Measurements from ENCODE around the gene SPARC.
"Not testable (repeated sequence)": the region's sequence is repeated elsewhere in the genome, so short reads cannot be mapped to it uniquely, and the experiment has no call there.

Gene SPARC, protein sequence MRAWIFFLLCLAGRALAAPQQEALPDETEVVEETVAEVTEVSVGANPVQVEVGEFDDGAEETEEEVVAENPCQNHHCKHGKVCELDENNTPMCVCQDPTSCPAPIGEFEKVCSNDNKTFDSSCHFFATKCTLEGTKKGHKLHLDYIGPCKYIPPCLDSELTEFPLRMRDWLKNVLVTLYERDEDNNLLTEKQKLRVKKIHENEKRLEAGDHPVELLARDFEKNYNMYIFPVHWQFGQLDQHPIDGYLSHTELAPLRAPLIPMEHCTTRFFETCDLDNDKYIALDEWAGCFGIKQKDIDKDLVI

DNA sequence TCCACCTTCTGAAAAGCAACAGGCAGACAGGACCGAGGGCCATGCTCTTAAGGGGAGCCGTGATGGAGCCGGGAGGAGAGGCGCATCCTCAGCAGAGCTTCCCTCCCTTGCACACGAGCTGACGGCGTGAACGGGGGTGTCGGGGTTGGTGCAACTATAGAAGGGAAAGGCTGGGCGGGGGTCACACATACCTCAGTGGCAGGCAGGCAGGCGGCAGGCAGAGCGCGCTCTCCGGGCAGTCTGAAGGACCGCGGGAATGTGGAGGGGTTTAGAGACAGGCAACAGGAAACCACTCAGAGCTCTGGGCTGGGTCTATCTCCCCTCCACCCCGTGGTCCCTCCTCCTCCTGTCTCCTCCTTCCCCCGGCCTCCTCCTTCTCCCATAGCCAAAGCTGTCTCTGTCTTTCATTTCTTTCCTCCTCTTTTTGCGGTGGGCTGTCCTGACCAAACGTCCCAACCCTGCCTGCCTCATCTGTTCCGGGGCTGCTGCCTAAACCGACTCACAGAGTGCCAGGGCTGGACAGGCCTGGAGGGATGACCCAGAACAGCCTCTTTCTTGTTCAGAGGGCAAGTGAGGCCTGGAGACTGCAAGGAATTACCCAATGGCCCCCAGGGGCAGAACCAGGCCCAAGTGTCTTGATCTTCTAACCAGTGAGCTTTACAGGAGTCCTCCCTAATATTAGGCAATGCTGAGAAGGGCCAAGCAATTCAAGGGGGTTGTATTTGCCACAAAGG, at the start of gene SPARC:
TSS of gene SPARC (minus strand) at position 242 of the 734 bp plus-strand sequence. CDS start 10,727 bp downstream, outside the sequence.
- DNase-seq: peak; percentile 3

DNA sequence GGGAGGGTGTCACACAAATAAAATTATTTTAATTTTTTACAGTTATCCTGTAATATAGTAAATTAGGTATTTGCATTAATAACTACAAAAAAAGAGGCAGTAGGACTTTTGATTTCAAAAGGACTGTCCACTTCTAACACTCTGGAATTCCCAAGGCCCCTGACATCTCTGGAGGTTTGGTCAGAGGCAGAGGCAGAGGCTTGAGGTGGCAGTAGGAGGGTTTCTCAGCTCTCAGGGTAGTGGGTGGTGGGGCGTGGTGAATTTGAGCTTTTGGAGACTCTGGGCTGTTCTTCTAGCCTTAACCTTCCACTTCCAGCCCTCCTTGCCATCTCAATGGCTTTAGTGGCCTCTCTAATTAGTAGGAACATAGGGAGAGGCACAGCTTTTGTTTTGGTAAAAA, 48.9 kb upstream of the SPARC start:
- DNase-seq: no peak

DNA sequence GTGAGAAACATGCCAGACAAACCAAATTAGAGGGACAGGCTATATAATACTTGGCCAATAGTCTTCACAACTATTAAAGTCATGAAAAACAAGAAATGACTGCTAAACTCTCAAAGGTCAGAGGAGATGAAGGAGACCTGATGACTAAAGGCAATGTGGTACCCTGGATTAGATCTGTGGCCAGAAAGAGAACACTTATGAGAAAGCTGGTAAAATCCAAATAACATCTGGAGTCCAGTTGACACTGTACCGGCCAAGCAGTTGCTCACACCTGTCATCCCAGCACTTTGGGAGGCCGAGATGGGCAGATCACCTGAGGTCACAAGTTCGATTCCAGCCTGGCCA, 47.3 kb upstream of the SPARC start:
- DNase-seq: no peak

DNA sequence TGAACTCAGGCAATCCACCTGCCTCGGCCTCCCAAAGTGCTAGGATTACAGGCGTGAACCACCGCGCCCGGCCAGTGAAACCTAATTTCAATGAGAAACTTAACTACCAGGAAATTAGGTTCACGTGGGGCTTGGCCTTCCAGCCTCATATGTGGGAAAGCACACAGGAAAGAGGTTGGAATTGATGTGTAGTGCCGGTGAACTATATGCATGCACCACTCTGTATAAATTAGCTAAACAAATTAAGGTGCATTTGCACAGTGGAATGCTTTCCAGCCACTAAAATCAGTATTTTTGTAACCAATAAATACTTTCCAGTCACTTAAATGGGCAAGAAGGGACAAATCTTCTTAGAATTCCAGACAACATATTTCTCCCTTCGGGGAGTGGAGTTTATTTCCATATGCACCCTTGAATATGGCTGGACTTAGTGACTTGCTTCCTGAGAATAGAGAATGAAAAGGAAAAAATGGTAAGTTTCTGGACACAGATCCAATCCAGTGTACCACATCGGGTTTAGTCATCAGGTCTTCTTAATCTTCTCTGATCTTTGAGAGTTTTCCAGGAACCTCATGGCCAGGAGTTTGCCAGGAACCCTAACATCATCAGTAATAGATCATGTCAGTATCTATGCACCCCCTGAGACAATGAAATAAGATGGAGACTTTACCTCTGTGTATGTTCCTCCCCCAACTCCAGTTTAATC, 46.8 kb upstream of the SPARC start:
- DNase-seq: no peak

DNA sequence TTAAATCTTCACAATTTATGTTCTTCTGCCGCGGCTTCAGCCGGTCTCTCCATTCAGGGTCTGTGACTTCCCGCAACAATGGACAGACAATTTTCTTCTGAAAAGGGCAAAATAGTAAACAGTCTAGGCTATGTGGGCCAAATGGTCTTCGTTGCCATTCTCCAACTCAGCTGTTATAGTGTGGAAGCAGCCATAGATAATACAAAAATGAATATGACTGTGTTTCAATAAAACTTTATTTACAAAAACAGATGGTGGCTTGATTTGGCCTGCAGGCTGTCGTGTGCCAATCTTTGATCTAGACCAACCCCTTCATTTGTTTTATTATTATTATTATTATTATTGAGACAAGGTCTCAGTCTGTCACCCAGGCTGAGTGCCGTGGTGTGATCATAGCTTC, 43.7 kb upstream of the SPARC start:
- no peak for DNase-seq

DNA sequence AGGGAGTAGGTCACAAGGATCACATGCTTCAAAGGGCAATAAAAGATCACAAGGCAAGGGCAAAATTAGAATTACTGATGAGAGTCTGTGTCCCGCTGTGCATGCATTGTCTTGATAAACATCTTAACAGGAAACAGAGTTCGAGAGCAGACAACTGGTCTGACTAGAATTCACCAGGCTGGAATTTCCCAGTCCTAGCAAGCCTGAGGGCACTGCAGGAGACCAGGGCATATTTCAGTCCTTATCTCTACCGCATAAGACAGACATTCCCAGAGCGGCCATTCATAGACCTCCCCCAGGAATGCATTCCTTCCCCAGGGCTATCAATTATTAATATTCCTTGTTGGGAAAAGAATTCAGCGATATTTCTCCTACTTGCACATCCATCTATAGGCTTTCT, 42.9 kb upstream of the SPARC start:
- not testable (repeated sequence) for DNase-seq

DNA sequence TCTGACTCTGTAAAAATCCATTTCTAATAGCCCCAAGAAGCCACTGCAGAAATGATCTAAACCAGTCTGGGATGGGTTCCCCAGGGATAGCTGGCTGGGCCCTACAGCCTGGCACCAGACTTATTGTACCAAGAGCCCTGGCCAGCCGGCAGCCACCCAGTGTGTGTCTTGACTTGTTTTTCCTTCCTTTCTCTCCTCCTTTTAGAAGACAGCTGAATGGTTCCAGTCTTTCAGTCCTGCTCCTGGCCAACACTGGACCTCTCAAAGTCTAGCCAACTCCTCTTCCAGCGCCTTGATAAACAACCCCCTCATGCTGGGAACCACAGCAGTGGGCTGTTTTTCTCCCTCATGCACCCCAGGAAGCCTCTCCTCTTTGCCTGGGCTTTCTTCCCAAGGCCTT, 37.6 kb upstream of the SPARC start:
- no peak for DNase-seq

DNA sequence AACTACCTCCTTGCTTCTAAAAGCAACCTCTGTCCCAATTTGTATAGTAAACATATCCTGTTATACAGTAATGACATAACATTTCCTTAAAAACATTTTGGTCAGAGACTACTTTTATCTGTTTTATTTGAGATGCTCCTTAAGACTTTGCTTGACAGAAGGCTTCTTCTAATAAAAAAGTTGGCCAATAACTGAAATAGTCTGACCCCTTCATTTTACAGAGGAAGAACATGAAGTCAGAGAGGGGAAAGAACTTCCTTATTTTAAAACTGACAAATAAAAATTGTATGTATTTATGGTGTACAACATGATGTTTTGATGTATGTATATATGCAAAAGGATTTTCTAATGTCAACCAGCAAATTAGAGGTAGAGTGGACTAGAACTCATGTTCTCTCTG, 35.8 kb upstream of the SPARC start:
- no peak for DNase-seq

DNA sequence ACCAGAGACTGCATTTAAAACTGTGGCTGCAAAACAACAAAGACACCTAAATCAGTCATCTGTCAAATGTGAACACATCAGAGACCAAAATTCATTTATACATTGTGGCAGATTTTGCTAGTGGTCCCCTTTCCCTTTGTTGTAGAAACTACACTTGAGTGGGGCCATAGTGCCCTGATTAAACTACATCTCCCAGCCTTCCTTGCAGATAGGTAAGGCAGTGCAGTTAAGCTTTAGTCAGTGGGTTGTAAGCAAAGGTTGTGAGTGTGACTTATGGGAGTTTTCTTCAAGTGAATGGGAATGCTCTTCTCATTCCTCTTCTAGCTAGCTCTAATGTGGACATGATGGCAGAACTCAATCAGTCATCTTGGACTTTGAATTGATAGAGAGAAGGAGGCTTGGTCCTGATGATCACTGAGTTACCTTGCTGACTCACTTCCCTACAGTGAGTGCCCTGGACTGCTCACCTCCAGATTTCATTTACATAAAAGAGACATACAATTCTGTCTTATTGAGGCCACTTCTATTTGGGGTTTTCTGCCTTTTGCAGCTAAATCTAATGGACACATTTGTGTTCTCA, 35.2 kb upstream of the SPARC start:
- DNase-seq: no peak

DNA sequence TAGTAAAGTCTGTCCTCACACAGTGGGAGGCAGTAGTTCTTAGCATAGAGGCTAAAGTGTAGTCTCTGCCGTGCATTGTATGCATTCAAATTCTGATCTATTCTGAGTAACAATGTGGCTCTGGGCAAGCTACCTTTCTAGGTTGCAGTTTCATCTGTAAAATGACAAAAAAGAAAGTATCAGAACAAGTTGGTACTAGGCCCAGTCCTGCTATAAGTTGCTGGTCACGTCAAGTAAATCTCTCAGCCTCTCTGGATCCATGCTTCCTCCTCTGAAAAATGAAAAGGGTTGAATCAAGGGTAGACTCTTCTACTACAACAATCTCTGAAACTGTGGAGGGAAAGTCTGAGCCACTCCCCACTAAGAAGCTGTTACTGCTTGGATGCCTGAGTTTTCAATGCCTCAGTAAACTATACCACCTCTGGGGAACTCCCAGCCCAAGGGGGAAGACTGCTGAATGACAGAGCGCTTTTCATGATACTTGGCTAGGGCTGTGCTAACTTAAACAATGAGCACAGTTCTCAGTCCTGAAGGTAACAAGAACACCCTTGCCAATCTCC, 34.5 kb upstream of the SPARC start:
- no peak for DNase-seq

DNA sequence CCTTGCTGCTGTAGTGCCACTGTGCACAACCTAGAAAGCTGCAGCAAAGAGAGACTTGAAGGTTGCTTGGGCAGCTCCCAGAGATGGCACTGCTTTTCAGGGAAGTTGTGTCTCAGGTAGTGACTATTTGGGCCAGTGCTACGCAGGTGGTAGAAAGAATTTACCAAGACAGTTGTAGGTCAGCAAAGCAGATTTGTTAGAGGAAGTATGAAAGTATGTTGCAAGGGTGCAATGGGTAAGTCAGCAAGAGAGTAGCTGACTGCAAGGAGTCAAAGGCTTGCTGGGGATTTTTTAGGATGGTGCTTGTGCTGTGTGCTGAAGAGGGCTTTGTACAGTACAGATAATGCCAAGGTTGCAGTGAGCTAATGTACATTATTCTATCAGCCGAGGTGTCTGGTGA, 33.5 kb upstream of the SPARC start:
- DNase-seq: no peak

DNA sequence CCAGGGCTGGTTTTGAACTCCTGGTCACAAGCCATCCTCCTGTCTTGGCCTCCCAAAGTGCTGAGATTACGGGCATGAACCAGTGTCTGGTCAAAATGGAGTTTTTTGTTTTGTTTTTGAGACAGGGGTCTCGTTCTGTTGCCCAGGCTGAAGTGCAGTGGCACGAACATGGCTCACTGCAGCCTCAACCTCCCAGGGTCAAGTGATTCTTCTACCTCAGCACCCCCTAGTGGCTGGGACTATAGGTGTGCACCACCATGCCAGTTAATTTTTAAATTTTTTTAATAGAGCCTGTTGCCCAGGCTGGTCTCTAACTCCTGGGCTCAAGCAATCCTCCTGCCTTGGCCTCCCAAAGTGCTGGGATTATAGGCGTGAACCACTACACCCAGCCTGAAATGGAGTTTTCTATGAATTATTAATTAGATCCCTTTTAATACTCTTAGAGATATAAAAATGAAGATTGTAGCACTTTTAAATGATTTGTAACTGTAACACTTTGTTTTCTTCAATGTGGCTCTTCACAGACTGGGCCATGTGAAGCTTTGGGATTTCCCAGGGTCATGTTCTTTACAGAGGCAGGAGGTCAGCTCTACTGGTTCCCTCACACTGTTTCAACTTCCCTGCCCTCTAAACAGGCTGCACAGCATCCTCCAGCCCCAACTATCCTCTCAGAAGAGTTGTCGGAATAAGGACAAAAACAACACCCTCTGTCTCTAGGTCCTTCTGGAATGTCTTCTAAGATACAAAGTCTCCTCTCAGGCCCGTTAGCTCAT, 32.7 kb upstream of the SPARC start:
- DNase-seq: peak; percentile 11

DNA sequence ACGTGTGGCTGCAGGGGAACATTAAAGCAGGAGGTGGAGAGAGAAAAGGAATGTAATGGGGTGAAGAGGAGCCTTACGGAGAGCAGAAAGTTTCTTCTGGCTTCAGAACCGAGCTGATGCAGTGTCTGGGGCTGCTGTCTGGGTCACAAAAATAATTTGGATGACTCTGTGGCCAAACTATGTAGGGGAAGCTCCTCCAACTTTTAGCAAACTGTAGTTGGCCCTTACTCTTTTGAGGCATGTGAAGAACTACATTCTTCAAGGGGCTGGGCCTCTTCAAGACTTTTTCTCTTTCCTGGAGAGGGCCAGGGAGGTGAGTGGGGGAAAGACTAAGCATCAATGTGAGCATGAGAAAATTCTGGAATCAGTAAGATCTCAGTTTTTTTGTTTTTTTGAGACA, 31.9 kb upstream of the SPARC start:
- DNase-seq: no peak

DNA sequence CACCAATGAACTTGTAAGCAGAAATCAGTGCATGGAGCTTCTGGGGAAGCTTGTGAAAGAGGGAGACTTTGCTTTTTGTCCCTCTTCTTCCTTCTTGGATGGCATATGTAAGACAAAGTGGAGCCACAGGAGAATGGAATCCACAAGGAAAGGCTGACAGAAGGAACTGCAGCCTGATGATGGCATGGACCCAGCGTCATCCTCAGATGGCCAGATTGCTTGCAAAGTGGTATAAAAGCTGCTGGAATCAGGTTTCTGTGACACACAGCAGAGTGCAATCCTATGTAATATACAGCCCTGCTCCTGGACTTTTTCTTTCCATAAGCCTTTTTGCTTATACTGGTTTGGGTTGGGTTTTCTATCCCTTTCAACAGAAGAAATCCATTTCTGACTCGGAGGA, 31.4 kb upstream of the SPARC start:
- DNase-seq: no peak

DNA sequence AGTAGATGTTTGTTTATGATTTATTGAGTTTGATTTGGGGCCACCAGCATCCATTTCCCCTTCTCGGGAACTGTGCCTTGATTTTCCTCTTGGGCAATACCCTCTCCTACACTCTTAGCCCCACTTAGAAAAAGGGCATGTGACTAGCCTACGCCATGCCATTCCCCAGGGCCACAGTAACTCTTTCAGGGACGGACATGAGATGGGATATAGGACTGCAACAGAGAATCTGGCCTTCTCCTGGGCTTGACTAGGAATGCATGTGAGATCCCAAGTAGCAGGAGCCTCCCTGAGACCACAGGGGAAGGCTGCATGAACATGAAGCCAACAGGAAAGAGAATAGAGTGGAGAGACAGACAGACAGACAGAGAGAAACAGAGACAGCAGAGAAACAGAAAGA, 30.7 kb upstream of the SPARC start:
- no peak for DNase-seq

DNA sequence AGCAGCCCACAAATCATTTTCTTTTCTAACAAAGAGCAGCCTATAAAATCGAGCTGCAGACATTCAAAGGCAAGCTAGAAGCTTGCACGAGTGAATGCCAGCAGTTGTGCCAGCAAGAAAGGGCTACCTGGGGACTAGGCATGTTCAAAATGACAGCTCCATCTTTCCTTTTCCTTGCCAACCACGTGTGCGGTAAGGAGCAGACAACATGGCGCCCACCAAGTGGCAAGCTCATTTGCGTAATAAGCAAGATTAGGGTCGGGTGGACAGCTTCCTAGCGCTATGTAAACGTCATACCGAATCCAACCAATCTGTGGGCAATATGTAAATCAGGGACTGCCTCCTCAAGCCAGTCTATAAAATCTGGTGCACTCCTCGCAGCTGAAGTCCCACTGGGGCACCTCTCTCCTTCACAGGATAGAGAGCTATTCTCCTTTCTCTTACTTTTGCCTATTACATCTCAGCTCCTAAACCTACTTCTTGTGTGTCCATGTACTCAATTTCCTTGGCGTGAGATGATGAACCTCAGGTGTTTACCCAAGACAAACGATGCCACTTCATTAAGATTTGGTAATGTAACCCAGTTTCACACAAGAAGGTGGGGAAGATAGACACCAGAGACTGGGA, 22.5 kb upstream of the SPARC start:
- DNase-seq: no peak

DNA sequence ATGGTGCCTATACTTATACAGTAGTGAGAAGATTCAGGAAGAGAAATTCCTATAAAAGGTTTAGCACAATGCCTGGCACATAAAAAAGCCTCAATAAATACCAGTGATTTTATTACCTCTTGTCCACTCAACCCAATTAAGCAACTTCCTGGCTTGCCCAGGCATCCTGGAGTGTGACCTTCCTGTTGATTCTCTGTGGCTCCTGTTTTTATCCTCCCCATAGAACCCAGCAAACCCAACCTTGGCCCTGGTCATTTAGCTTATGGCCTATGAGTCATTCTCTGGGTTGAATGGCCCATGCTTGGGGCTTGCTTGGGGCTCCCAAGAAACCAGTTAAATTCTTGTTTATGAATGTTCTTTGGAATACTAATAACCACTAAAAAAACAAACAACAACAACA, 21.4 kb upstream of the SPARC start:
- no peak for DNase-seq

DNA sequence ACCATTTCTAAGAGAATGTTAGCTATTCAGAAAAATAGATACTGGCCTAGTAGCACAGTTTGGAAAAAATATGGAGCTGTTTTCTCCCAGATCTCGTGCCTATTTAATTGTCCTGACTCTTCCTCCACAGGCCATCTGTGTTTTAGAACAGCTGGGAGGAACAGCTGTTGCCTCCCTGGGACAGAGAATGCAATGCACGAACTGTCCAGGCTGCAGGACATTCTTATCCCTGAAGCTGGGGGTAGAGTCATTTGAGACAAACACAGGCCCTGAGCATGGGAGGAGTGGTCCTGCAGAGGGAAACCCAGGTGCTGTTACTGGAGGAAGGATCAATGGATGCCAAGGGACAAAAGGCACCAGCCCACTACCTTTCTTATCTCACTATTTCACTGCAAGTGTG, 20.9 kb upstream of the SPARC start:
- DNase-seq: no peak

DNA sequence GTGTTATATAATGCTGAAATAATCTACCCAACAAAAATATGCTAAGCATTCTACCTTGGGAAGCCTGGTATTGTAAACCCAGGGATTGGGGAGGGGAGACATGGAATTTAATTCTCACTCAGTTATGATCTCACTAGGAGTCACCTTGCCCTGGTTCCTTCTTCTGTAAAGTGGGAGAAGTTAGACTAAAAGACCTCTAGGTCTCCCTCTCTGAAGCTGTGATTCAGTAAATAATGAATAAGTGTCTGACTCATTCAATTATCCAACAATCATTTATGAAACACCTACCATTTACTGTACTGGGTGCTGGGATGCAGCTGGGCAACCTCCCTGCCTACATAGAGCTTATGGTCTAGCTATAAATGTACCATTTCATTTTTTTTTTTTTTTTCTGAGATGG, 20.2 kb upstream of the SPARC start:
- DNase-seq: no peak

DNA sequence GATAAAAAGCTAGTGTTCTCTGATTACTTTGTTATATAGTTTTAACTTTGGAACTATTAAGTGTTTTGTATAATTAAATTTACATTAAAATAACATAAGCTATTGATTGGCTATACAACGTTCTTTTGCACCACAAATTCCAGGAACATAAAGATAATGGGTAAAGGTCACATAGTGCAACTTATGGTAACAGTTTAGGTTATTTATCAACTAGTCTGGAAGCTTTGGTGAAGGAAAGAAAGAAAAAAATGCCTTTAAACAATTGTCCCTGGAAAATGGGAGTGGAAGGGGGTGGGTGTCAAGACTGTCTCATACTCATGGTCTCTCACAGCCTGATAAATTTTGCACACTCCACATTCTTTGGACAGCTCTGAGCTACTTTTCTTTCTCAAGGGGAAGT, 17.1 kb upstream of the SPARC start:
- DNase-seq: no peak

DNA sequence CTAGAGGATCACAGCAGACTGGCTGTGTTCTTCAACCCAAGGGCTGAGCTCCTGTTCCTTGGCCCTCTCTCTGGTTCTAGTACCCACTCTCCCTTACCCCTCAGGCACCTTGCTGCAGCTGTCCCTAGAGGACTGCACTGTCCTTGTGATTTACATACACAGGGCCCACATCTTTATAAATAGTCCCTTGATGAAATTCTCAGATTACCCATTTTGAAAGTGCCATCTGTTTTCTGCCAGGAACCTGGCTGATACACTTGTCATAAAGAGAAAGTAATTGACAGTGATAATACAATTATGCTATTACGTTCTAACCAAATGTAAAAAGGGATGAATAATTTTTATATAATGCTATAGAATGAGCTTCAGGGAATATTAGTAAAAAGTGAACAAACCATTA, 16.5 kb upstream of the SPARC start:
- DNase-seq: no peak

DNA sequence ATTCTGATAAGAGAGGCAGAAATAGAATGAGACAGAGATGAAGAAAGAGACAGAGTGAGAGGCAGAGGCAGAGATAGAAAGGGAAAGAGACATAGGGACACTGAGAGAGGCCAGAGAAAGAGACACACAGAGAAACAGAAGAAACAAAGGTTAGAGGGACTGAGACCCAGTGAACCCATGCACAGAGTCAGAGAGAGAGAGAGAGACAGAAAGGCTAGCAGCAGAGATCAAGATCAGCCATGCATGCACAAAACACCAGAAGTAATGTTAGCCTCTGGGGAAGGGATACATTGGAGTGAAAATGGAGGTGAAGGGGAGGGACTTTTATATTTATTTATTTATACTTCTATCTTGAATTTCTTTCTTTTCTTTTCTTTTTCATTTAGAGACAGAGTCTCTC, 14.1 kb upstream of the SPARC start:
- DNase-seq: no peak
